HUDEP-2 (cell line): ENCODE measurements around the gene MAP4.
"Not testable (repeated sequence)": the region's sequence is repeated elsewhere in the genome, so short reads cannot be mapped to it uniquely, and the experiment has no call there.

Experiments used
- DNase-seq, 76 experiments: peaks; one replicate each; lab custom pipeline; 2025; ENCODE audit not compliant: unreplicated experiment in 76 of 76; lab: John Stamatoyannopoulos, UW

Gene MAP4

GRCh38 chr3:47897954-47898353 is 118.3 kb downstream of the MAP4 start:
- DNase-seq, result no peak

- DNase-seq, result no peak
Observed at GRCh38 chr3:47896736-47897135, 119.5 kb downstream of the MAP4 start.

- no peak for DNase-seq
Observed at GRCh38 chr3:47895241-47895640, 121.0 kb downstream of the MAP4 start.

- no peak for DNase-seq
Observed at GRCh38 chr3:47892286-47893040, 123.8 kb downstream of the MAP4 start.

GRCh38 chr3:47891613-47892005 is 124.6 kb downstream of the MAP4 start:
- DNase-seq, result no peak

GRCh38 chr3:47890828-47891612 is 125.2 kb downstream of the MAP4 start:
- DNase-seq, result no peak

- DNase-seq, result no peak
Observed at GRCh38 chr3:47890126-47890827, 125.9 kb downstream of the MAP4 start.

- no peak for DNase-seq
Observed at GRCh38 chr3:47888986-47889757, 127.0 kb downstream of the MAP4 start.

GRCh38 chr3:47887991-47888390 is 128.2 kb downstream of the MAP4 start:
- DNase-seq, result not testable (repeated sequence)

GRCh38 chr3:47885168-47885567 is 131.0 kb downstream of the MAP4 start:
- DNase-seq, result no peak

GRCh38 chr3:47884603-47885002 is 131.6 kb downstream of the MAP4 start:
- no peak for DNase-seq

GRCh38 chr3:47882338-47882737 is 133.9 kb downstream of the MAP4 start:
- no peak for DNase-seq

GRCh38 chr3:47877719-47878118 is 138.5 kb downstream of the MAP4 start:
- no peak for DNase-seq

GRCh38 chr3:47877290-47877689 is 138.9 kb downstream of the MAP4 start:
- DNase-seq, result no peak

GRCh38 chr3:47874913-47875312 is 141.3 kb downstream of the MAP4 start:
- peak in 9 of 76 experiments; percentile 6 to 22 (median 12) for DNase-seq

GRCh38 chr3:47874438-47874837 is 141.8 kb downstream of the MAP4 start:
- no peak for DNase-seq

- no peak for DNase-seq
Observed at GRCh38 chr3:47872916-47873315, 143.3 kb downstream of the MAP4 start.

GRCh38 chr3:47871389-47871788 is 144.8 kb downstream of the MAP4 start:
- peak in 68 of 76 experiments; percentile 20 to 86 (median 61) for DNase-seq

- peak in 22 of 76 experiments; percentile 4 to 50 (median 18) for DNase-seq
Observed at GRCh38 chr3:47870702-47871260, 145.4 kb downstream of the MAP4 start.

GRCh38 chr3:47870156-47870555 is 146.1 kb downstream of the MAP4 start:
- no peak for DNase-seq
